HL-60 (cell line): Measurements from ENCODE around the gene MCHR1.

Source experiments
- GABPA ChIP-seq: IDR thresholded peaks from 2 replicates; pipeline ENCODE4 v1.6.1; 2012; ENCODE audit warnings: low read depth
- POLR2AphosphoS5 ChIP-seq: IDR thresholded peaks from 2 replicates; pipeline ENCODE4 v1.6.1; 2012; ENCODE audit warnings: low read depth
- SPI1 ChIP-seq: IDR thresholded peaks from 2 replicates; pipeline ENCODE4 v1.6.1; 2012; ENCODE audit warnings: low read depth, mild to moderate bottlenecking, borderline replicate concordance
- TF ChIP-seq, protein P1 (sequence below): IDR thresholded peaks from one replicate; pipeline ENCODE4 v1.5.1; 2011; ENCODE audit warnings: low read length, control low read depth, inconsistent platforms; ENCODE audit not compliant: insufficient read depth
- TF ChIP-seq, protein P2 (sequence below): IDR thresholded peaks from 2 replicates; pipeline ENCODE4 v1.6.1; 2012; ENCODE audit warnings: low read depth; ENCODE audit not compliant: insufficient replicate concordance

DNA sequence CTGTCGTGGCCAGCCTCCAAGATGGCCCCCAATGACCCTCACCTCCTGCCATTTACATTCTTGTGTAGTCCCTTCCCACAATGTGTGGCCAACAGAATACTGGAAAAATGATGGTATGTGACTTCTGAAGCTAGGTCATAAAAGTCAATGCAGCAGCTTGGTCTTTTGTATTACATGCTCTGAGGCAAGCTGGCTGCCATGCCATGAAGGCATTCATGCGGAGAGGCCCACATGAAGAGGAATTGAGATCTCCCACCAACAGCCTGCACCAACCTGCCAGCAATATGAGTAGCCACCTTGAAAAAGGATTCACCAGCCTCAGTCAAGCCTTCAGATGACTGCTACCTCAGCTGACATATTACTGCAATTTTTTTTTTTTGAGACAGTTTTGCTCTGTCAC, 47.4 kb upstream of the MCHR1 start:
- no peak for TF ChIP-seq POLR2AphosphoS5
- TF ChIP-seq, protein P1, sequence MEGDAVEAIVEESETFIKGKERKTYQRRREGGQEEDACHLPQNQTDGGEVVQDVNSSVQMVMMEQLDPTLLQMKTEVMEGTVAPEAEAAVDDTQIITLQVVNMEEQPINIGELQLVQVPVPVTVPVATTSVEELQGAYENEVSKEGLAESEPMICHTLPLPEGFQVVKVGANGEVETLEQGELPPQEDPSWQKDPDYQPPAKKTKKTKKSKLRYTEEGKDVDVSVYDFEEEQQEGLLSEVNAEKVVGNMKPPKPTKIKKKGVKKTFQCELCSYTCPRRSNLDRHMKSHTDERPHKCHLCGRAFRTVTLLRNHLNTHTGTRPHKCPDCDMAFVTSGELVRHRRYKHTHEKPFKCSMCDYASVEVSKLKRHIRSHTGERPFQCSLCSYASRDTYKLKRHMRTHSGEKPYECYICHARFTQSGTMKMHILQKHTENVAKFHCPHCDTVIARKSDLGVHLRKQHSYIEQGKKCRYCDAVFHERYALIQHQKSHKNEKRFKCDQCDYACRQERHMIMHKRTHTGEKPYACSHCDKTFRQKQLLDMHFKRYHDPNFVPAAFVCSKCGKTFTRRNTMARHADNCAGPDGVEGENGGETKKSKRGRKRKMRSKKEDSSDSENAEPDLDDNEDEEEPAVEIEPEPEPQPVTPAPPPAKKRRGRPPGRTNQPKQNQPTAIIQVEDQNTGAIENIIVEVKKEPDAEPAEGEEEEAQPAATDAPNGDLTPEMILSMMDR: no peak
- TF ChIP-seq, protein P2, sequence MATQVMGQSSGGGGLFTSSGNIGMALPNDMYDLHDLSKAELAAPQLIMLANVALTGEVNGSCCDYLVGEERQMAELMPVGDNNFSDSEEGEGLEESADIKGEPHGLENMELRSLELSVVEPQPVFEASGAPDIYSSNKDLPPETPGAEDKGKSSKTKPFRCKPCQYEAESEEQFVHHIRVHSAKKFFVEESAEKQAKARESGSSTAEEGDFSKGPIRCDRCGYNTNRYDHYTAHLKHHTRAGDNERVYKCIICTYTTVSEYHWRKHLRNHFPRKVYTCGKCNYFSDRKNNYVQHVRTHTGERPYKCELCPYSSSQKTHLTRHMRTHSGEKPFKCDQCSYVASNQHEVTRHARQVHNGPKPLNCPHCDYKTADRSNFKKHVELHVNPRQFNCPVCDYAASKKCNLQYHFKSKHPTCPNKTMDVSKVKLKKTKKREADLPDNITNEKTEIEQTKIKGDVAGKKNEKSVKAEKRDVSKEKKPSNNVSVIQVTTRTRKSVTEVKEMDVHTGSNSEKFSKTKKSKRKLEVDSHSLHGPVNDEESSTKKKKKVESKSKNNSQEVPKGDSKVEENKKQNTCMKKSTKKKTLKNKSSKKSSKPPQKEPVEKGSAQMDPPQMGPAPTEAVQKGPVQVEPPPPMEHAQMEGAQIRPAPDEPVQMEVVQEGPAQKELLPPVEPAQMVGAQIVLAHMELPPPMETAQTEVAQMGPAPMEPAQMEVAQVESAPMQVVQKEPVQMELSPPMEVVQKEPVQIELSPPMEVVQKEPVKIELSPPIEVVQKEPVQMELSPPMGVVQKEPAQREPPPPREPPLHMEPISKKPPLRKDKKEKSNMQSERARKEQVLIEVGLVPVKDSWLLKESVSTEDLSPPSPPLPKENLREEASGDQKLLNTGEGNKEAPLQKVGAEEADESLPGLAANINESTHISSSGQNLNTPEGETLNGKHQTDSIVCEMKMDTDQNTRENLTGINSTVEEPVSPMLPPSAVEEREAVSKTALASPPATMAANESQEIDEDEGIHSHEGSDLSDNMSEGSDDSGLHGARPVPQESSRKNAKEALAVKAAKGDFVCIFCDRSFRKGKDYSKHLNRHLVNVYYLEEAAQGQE: no peak
- TF ChIP-seq GABPA: no peak
- no peak for TF ChIP-seq SPI1
